Keratinocyte (primary cell): ENCODE data around the gene PCCA. TPM values are rescaled to one million over a fixed set of nuclear protein-coding genes. Genes with fewer than 3 reads are reported as not detected.

Experiments used
- DNase-seq: peaks from one replicate; pipeline ENCODE4 v3.0.0-alpha.2; 2011; ENCODE audit warnings: low read depth, missing footprints, low spot score
- FAIRE-seq: peaks from 2 replicates; lab custom pipeline; 2011; peaks lifted over from hg19 to GRCh38; lab: Jason Lieb, UNC
- H2AFZ ChIP-seq: 2 replicates; pipeline ENCODE4 v1.6.0; 2012; ENCODE audit warnings: low read length, control low read depth, inconsistent platforms; ENCODE audit not compliant: control insufficient read depth
- H3K27ac ChIP-seq: 2 replicates; pipeline ENCODE4 v1.5.1; 2011; ENCODE audit warnings: low read length; ENCODE audit not compliant: control insufficient read depth, insufficient read depth
- H3K27me3 ChIP-seq: 3 replicates; pipeline ENCODE4 v1.6.0; 2011; ENCODE audit warnings: low read length; ENCODE audit not compliant: control insufficient read depth, insufficient read depth; ENCODE audit errors: extremely low read depth
- H3K36me3 ChIP-seq, 2 experiments: 2 replicates in 1 of 2; 3 replicates in 1 of 2; pipeline ENCODE4 v1.5.1; 2011; ENCODE audit warnings: low read length in 2 of 2, mild to moderate bottlenecking in 1 of 2; ENCODE audit not compliant: control insufficient read depth in 2 of 2, insufficient read depth in 2 of 2; ENCODE audit errors: extremely low read depth in 1 of 2
- H3K4me1 ChIP-seq: 3 replicates; pipeline ENCODE4 v1.5.1; 2011; ENCODE audit warnings: low read length; ENCODE audit not compliant: control insufficient read depth, insufficient read depth; ENCODE audit errors: extremely low read depth
- H3K4me2 ChIP-seq: 3 replicates; pipeline ENCODE4 v1.6.0; 2011; ENCODE audit warnings: low read depth, low read length; ENCODE audit not compliant: control insufficient read depth, insufficient read depth; ENCODE audit errors: extremely low read depth
- H3K4me3 ChIP-seq, 3 experiments: fragments of 200-600 bp in 1 of 3; sonication (generic) in 1 of 3; 2 replicates in 2 of 3; 3 replicates in 1 of 3; pipeline ENCODE4 v1.5.1; 2011 to 2016; ENCODE audit warnings: low read length in 3 of 3, mild to moderate bottlenecking in 3 of 3, control low read depth in 2 of 3, inconsistent platforms in 1 of 3, low read depth in 1 of 3, mixed read lengths in 1 of 3, mixed run types in 1 of 3, moderate library complexity in 1 of 3; ENCODE audit not compliant: control insufficient read depth in 2 of 3, insufficient read depth in 2 of 3; ENCODE audit errors: extremely low read depth in 1 of 3
- H3K79me2 ChIP-seq: 2 replicates; pipeline ENCODE4 v1.6.0; 2012; ENCODE audit warnings: low read length; ENCODE audit not compliant: control insufficient read depth, insufficient read depth
- H3K9ac ChIP-seq: 3 replicates; pipeline ENCODE4 v1.6.0; 2011; ENCODE audit warnings: low read length; ENCODE audit not compliant: control insufficient read depth, insufficient read depth; ENCODE audit errors: extremely low read depth
- H3K9me1 ChIP-seq: 3 replicates; pipeline ENCODE4 v1.6.0; 2011; ENCODE audit warnings: low read length; ENCODE audit not compliant: control insufficient read depth, insufficient read depth; ENCODE audit errors: extremely low read depth
- H3K9me3 ChIP-seq: 2 replicates; pipeline ENCODE4 v1.5.1; 2012; ENCODE audit warnings: low read depth, low read length; ENCODE audit not compliant: control insufficient read depth
- H4K20me1 ChIP-seq: 3 replicates; pipeline ENCODE4 v1.6.0; 2011; ENCODE audit warnings: low read length; ENCODE audit not compliant: control insufficient read depth, insufficient read depth; ENCODE audit errors: extremely low read depth
- CTCF ChIP-seq, 3 experiments: IDR thresholded peaks in 1 of 3; conservative IDR thresholded peaks in 1 of 3; optimal IDR thresholded peaks in 1 of 3; 2 replicates in 2 of 3; 3 replicates in 1 of 3; pipeline versions ENCODE3 to v1.5.1; 2011; ENCODE audit warnings: low read length in 3 of 3, mild to moderate bottlenecking in 3 of 3, moderate library complexity in 2 of 3, control low read depth in 1 of 3, inconsistent platforms in 1 of 3; ENCODE audit not compliant: insufficient read depth in 2 of 3; ENCODE audit errors: extremely low read depth in 1 of 3
- EZH2 ChIP-seq: IDR thresholded peaks from one replicate; pipeline ENCODE4 v1.6.1; 2012; ENCODE audit warnings: inconsistent platforms, mild to moderate bottlenecking, low read length, moderate library complexity
- dilution Hi-C: fragments of 300-500 bp; cut with MboI; formaldehyde crosslinking; loops from one replicate; pipeline ENCODE4 v1.7.0; 2020; ENCODE audit warnings: low sequenced_read_pairs; ENCODE audit not compliant: extremely low pct_ligation_motif_present
- polyA plus RNA-seq, 5 experiments: library from polyadenylated mRNA; depleted of rRNA in 3 of 5; stranded (reverse) in 3 of 5; stranded (forward) in 1 of 5; unstranded in 1 of 5; fragments of >200 nt; gene quantifications; 1 replicate in 1 of 5; 2 replicates in 3 of 5; 3 replicates in 1 of 5; pipeline versions ENCODE4 v1.2.1 to v1.2.3, GENCODE V29; 2011 to 2012; ENCODE audit warnings: missing spikeins in 2 of 5, low read depth in 1 of 5, low replicate concordance in 1 of 5

PCCA gene
- polyA plus RNA-seq, 1 donor (not counting 4 experiments of a cell fraction or from before 2014, with no cell fraction given) = 8.1 TPM

- Histone ChIP-seq H2AFZ (no peak overlapping the region), H3K79me2 (no peaks in the 10 kb centered on the region), H4K20me1 (no peaks in the 10 kb centered on the region), H3K4me3 (no peak overlapping the region), H3K9me1 (no peaks in the 10 kb centered on the region), H3K27me3 (no peaks in the 10 kb centered on the region), H3K4me2 (no peak overlapping the region), H3K27ac (no peak overlapping the region), H3K4me1 (no peaks in the 10 kb centered on the region), H3K9me3 (no peaks in the 10 kb centered on the region), H3K9ac (no peak overlapping the region), H3K36me3 (peaks cover 0 to 3% of the 10 kb centered on the region in 2 experiments)
- dilution Hi-C loops = no loop called here
- FAIRE-seq = no peak
- DNase-seq = no peak
- TF ChIP-seq EZH2 = no peak
- TF ChIP-seq CTCF (optimal IDR thresholded peaks at IDR 0.05 in 1 of 3, IDR thresholded peaks at IDR 0.05 in 1 of 3, conservative IDR thresholded peaks at IDR 0.05 in 1 of 3; ENCODE audit: extremely low read depth in 1 of 3, insufficient read depth in 2 of 3, low read length in 3 of 3) = no peak
Observed at GRCh38 chr13:100513987-100514670, 425.2 kb downstream of the PCCA start.

- Histone ChIP-seq H3K9me3 (no peaks in the 10 kb centered on the region), H3K4me3 (no peak overlapping the region), H3K27me3 (no peaks in the 10 kb centered on the region), H3K9me1 (no peaks in the 10 kb centered on the region), H3K79me2 (no peaks in the 10 kb centered on the region), H2AFZ (no peak overlapping the region), H3K4me2 (no peak overlapping the region), H4K20me1 (no peaks in the 10 kb centered on the region), H3K9ac (no peak overlapping the region), H3K4me1 (no peaks in the 10 kb centered on the region), H3K27ac (no peak overlapping the region), H3K36me3 (peaks cover 0 to 3% of the 10 kb centered on the region in 2 experiments)
- dilution Hi-C loops = no loop called here
- no peak for FAIRE-seq
- DNase-seq = peak; percentile 15
- TF ChIP-seq CTCF (optimal IDR thresholded peaks at IDR 0.05 in 1 of 3, IDR thresholded peaks at IDR 0.05 in 1 of 3, conservative IDR thresholded peaks at IDR 0.05 in 1 of 3; ENCODE audit: extremely low read depth in 1 of 3, insufficient read depth in 2 of 3, low read length in 3 of 3) = peak; percentile 90 to 98 (median 98)
- TF ChIP-seq EZH2 = no peak
Observed at GRCh38 chr13:100514788-100515409, 426.0 kb downstream of the PCCA start.
